ENCODE data around the gene TICAM2. TPM values are rescaled to one million over a fixed set of nuclear protein-coding genes. Genes with fewer than 3 reads are reported as not detected.

TICAM2 gene
- total RNA-seq, 1 experiment from 2014 or later: 0.24 TPM

DNA sequence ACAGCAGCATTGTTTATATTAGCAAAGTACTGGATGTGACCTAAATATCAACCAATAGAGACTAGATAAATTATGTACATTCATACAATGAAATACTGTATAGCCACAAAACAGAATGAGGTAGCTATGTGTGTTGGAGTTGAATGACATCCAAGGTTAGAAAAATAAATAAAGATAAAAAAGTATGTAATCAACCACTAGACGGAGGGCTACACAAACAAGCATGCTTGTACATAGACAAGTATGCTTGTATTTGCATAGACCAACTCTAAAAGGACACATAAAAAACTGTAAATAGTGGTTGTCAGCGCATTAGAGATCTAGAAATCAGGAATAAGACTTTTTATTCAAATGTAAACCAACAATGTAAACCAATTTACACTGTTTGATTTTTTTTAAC, 60.7 kb downstream of the TICAM2 start:
- no peak overlapping the region for H3K27ac Mint-ChIP-seq
- Histone ChIP-seq H4K20me1 (ENCODE audit: control insufficient read depth, insufficient read depth, insufficient read length) (no peaks in the 10 kb centered on the region), H3K14ac (ENCODE audit: insufficient read depth, low read length) (no peak overlapping the region), H2BK12ac (ENCODE audit: insufficient read length, low read depth, low read length) (no peak overlapping the region), H3K27me3 (ENCODE audit: insufficient read depth, low read length) (no peaks in the 10 kb centered on the region), H3K56ac (ENCODE audit: insufficient read length, low read depth, low read length) (no peak overlapping the region), H3K79me1 (ENCODE audit: insufficient read depth, low read depth, low read length, poor library complexity, severe bottlenecking) (peaks cover 4% of the 10 kb centered on the region), H3K18ac (ENCODE audit: insufficient read length, low read depth, low read length) (no peak overlapping the region), H2BK20ac (ENCODE audit: low read depth, low read length, poor library complexity, severe bottlenecking) (no peak overlapping the region), H3K27ac (ENCODE audit: insufficient read length, low read depth, low read length) (no peak overlapping the region), H2AK5ac (ENCODE audit: insufficient read length, low read length) (no peak overlapping the region), H3K79me2 (ENCODE audit: insufficient read depth, low read length) (peaks cover 41% of the 10 kb centered on the region; the same call in 1 of the 2 replicates), H3T11ph (ENCODE audit: low read length) (no peak overlapping the region), H3K4me2 (ENCODE audit: insufficient read depth, insufficient read length, low read length) (peak overlapping the region; percentile 92), H4K8ac (replicated peaks; ENCODE audit: insufficient read length, low read depth, low read length) (no peak overlapping the region), H3K9me3 (ENCODE audit: control insufficient read depth, low read depth, low read length) (no peaks in the 10 kb centered on the region), H3K9ac (ENCODE audit: extremely low read depth, insufficient read length, low read length) (peak overlapping the region; percentile 22), H4K91ac (ENCODE audit: insufficient read length, low read depth, low read length) (no peak overlapping the region), H3K4me1 (ENCODE audit: insufficient read depth, low read length) (no peaks in the 10 kb centered on the region; the same call in 1 of the 2 replicates), H4K5ac (ENCODE audit: insufficient read length, low read depth, low read length) (no peak overlapping the region), H3K4ac (ENCODE audit: low read depth, low read length) (no peak overlapping the region), H2AFZ (ENCODE audit: low read length) (no peak overlapping the region), H2BK120ac (ENCODE audit: low read depth, low read length, poor library complexity, severe bottlenecking) (no peak overlapping the region), H2BK5ac (ENCODE audit: insufficient read length, low read length) (no peak overlapping the region), H3K23me2 (ENCODE audit: insufficient read length, low read depth, low read length, poor library complexity, severe bottlenecking) (peaks cover 9% of the 10 kb centered on the region), H3K23ac (ENCODE audit: insufficient read length, low read depth, low read length) (no peak overlapping the region), H2BK15ac (ENCODE audit: low read depth, low read length) (no peak overlapping the region)
- TF ChIP-seq, protein P1, sequence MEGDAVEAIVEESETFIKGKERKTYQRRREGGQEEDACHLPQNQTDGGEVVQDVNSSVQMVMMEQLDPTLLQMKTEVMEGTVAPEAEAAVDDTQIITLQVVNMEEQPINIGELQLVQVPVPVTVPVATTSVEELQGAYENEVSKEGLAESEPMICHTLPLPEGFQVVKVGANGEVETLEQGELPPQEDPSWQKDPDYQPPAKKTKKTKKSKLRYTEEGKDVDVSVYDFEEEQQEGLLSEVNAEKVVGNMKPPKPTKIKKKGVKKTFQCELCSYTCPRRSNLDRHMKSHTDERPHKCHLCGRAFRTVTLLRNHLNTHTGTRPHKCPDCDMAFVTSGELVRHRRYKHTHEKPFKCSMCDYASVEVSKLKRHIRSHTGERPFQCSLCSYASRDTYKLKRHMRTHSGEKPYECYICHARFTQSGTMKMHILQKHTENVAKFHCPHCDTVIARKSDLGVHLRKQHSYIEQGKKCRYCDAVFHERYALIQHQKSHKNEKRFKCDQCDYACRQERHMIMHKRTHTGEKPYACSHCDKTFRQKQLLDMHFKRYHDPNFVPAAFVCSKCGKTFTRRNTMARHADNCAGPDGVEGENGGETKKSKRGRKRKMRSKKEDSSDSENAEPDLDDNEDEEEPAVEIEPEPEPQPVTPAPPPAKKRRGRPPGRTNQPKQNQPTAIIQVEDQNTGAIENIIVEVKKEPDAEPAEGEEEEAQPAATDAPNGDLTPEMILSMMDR (conservative IDR thresholded peaks at IDR 0.05): no peak
- peaks cover 58 to 59% of the 10 kb centered on the region in 2 experiments for H3K4me1 Mint-ChIP-seq
- WGBS (ENCODE audit: extremely low coverage, insufficient read length, low lambda C conversion rate): no CpG with 5 or more reads among the region's 2 CpGs
- no peaks in the 10 kb centered on the region for H3K27me3 Mint-ChIP-seq (ENCODE audit: low read depth)
- H3K9me3 Mint-ChIP-seq: peaks cover 10 to 11% of the 10 kb centered on the region in 2 experiments; a peak in 4 of 5 replicates
- H3K36me3 Mint-ChIP-seq (ENCODE audit: insufficient read depth in 1 of 3, low read depth in 3 of 3): peaks cover 37 to 62% (median 60%) of the 10 kb centered on the region in 3 experiments
- DNase-seq: no peak
- peak overlapping the region; percentile 94 to 99 for H3K4me3 Mint-ChIP-seq

Data from H9 (cell line).